UCSD-AML1 (cell line): ENCODE results near the gene LRP1-AS.

Experiments used
- DNase-seq: peaks from one replicate; lab custom pipeline; 2025; ENCODE audit not compliant: unreplicated experiment; lab: John Stamatoyannopoulos, UW

LRP1-AS gene

GRCh38 chr12:57160741-57161140, 13.3 kb upstream of the LRP1-AS start:
- no peak for DNase-seq

- no peak for DNase-seq
These were observed 12.6 kb upstream of the LRP1-AS start for GRCh38 chr12:57160040-57160439.

- no peak for DNase-seq
These were observed 11.9 kb upstream of the LRP1-AS start for GRCh38 chr12:57159311-57159710.

GRCh38 chr12:57158665-57159064, 11.2 kb upstream of the LRP1-AS start:
- no peak for DNase-seq

GRCh38 chr12:57158186-57158585, 10.8 kb upstream of the LRP1-AS start:
- DNase-seq = no peak

GRCh38 chr12:57157588-57158173, 10.3 kb upstream of the LRP1-AS start:
- peak; percentile 25 for DNase-seq

- DNase-seq = peak; percentile 53
These were observed 9.4 kb upstream of the LRP1-AS start for GRCh38 chr12:57156701-57157403.

GRCh38 chr12:57154804-57155434, 7.5 kb upstream of the LRP1-AS start:
- DNase-seq = no peak

GRCh38 chr12:57154076-57154475, 6.7 kb upstream of the LRP1-AS start:
- DNase-seq = no peak

- no peak for DNase-seq
These were observed 6.1 kb upstream of the LRP1-AS start for GRCh38 chr12:57153415-57153997.

- no peak for DNase-seq
These were observed 5.2 kb upstream of the LRP1-AS start for GRCh38 chr12:57152639-57153038.

GRCh38 chr12:57151741-57152630, 4.6 kb upstream of the LRP1-AS start:
- no peak for DNase-seq

- no peak for DNase-seq
These were observed 3.1 kb upstream of the LRP1-AS start for GRCh38 chr12:57150400-57151000.

- DNase-seq = no peak
These were observed 2.0 kb upstream of the LRP1-AS start for GRCh38 chr12:57149245-57149900.

GRCh38 chr12:57148469-57149244, 1.2 kb upstream of the LRP1-AS start:
- DNase-seq = no peak

GRCh38 chr12:57146092-57146491, 1.3 kb downstream of the LRP1-AS start:
- no peak for DNase-seq

GRCh38 chr12:57145460-57146059, 1.9 kb downstream of the LRP1-AS start:
- no peak for DNase-seq

- no peak for DNase-seq
These were observed 4.0 kb downstream of the LRP1-AS start for GRCh38 chr12:57143454-57143853.

GRCh38 chr12:57142727-57143126, 4.7 kb downstream of the LRP1-AS start:
- no peak for DNase-seq
